ENCODE data around the gene FAF1. TPM values are rescaled to one million over a fixed set of nuclear protein-coding genes. Genes with fewer than 3 reads are reported as not detected.

FAF1 gene
- total and polyA plus RNA-seq, 9 of the 15 experiments (the other 6 are each of a cell fraction or from before 2014, with no cell fraction given), result 48.7 to 225 (median 118) TPM

GRCh38 chr1:50693829-50694228, 266.2 kb downstream of the FAF1 start:
- POLR2A ChIA-PET, result no interaction called here
- FAIRE-seq (no peak), DNase-seq (ENCODE audit: extremely low read depth in 1 of 4, low spot score in 3 of 4) (no peak), ATAC-seq (no peak)
- Histone ChIP-seq H3K36me3 (ENCODE audit: control insufficient read depth, insufficient read depth, low read length) (peaks cover 23% of the 10 kb centered on the region; the same call in 2 of the 3 replicates), H2AFZ (ENCODE audit: low read depth, low read length) (no peak overlapping the region), H3K9ac (ENCODE audit: insufficient read depth in 1 of 2, low read depth in 2 of 2, low read length in 2 of 2) (no peak overlapping the region), H3K27ac (ENCODE audit: extremely low read depth, low read depth, low read length) (no peak overlapping the region), H4K20me1 (replicated peaks; ENCODE audit: control insufficient read depth, insufficient read depth, low read length) (no peaks in the 10 kb centered on the region), H3K9me3 (replicated peaks; ENCODE audit: control insufficient read depth, insufficient read depth, low read depth, low read length) (no peaks in the 10 kb centered on the region), H3K27me3 (ENCODE audit: control insufficient read depth in 2 of 2, insufficient read depth in 2 of 2, low read length in 2 of 2) (no peaks in the 10 kb centered on the region), H3K4me2 (ENCODE audit: insufficient read depth, low read length) (no peak overlapping the region), H3K4me1 (replicated peaks in 1 of 2; ENCODE audit: control insufficient read depth in 2 of 2, insufficient read depth in 2 of 2, low read length in 2 of 2) (no peaks in the 10 kb centered on the region), H3K9me1 (ENCODE audit: control insufficient read depth, insufficient read depth, low read length) (no peaks in the 10 kb centered on the region), H3K4me3 (no peak overlapping the region), H3K79me2 (ENCODE audit: control insufficient read depth, insufficient read depth, low read length) (no peaks in the 10 kb centered on the region)
- intact Hi-C loops (cut with micrococcal nuclease), result no loop called here
- in situ Hi-C loops (cut with MboI), result no loop called here
- WGBS (ENCODE audit: insufficient coverage, low coverage, missing lambda C conversion rate), result 94% methylated on average over 2 of the region's 2 CpGs
- CTCF ChIA-PET (ENCODE audit: low intra/inter-chr PET ratio), result no interaction called here
- BruUV-seq (replicated peaks), result no TSS peak
- TF ChIP-seq POLR2H (tag; IDR thresholded peaks at IDR 0.05; ENCODE audit: low read depth) (0 out of 2 replicates have a peak, but pooled peaks have one; percentile 25), HMGN3 (IDR thresholded peaks at IDR 0.05; ENCODE audit: borderline replicate concordance, extremely low read depth, insufficient read length, low read depth, low read length) (no peak), THAP7 (CRISPR knock-in tag; IDR thresholded peaks at IDR 0.05) (no peak), LEF1 (IDR thresholded peaks at IDR 0.05) (peak; percentile 71), CCAR2 (IDR thresholded peaks at IDR 0.05; ENCODE audit: low read depth, low read length) (no peak), HDAC6 (IDR thresholded peaks at IDR 0.05; ENCODE audit: low read depth, low read length) (no peak)
- TF ChIP-seq, protein P1, sequence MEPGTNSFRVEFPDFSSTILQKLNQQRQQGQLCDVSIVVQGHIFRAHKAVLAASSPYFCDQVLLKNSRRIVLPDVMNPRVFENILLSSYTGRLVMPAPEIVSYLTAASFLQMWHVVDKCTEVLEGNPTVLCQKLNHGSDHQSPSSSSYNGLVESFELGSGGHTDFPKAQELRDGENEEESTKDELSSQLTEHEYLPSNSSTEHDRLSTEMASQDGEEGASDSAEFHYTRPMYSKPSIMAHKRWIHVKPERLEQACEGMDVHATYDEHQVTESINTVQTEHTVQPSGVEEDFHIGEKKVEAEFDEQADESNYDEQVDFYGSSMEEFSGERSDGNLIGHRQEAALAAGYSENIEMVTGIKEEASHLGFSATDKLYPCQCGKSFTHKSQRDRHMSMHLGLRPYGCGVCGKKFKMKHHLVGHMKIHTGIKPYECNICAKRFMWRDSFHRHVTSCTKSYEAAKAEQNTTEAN (CRISPR knock-in tag; IDR thresholded peaks at IDR 0.05), result no peak

Data from K562 (cell line).